Left ventricle myocardium inferior (tissue), 1 donor: ENCODE results near the gene DNAH3. TPM values are rescaled to one million over a fixed set of nuclear protein-coding genes. Genes with fewer than 3 reads are reported as not detected.

Experiments
- DNase-seq: peaks from one replicate; pipeline ENCODE4 v3.0.0-alpha.2; 2020
- H3K27ac ChIP-seq: fragments of 200-600 bp; replicated peaks from 2 replicates; pipeline ENCODE4 v1.8.0; 2021
- H3K27me3 ChIP-seq: fragments of 200-600 bp; 2 replicates; pipeline ENCODE4 v1.8.0; 2021; ENCODE audit warnings: low read depth
- H3K36me3 ChIP-seq: fragments of 200-600 bp; 2 replicates; pipeline ENCODE4 v1.8.0; 2021
- H3K4me1 ChIP-seq: fragments of 200-600 bp; 2 replicates; pipeline ENCODE4 v1.8.0; 2021
- H3K4me3 ChIP-seq: fragments of 200-600 bp; 2 replicates; pipeline ENCODE4 v1.8.0; 2021; ENCODE audit warnings: mild to moderate bottlenecking, moderate library complexity
- H3K9me3 ChIP-seq: fragments of 200-600 bp; replicated peaks from 2 replicates; pipeline ENCODE4 v1.8.0; 2021
- intact Hi-C: fragments of 100-400 bp; cut with micrococcal nuclease; formaldehyde crosslinking; loops from one replicate; pipeline ENCODE4 v1.11.0; 2022
- total RNA-seq: library from RNA; stranded (reverse); fragmentation: NEBNext Ultra II Directional; extraction: Animal tissue kit (Norgen Biotek cat#: 25700); gene quantifications from one replicate; pipeline ENCODE4 v1.2.1, GENCODE V29; 2021
- TF ChIP-seq, protein P1 (sequence below): fragments of 200-600 bp; IDR thresholded peaks from 2 replicates; pipeline ENCODE4 v1.8.0; 2021; ENCODE audit warnings: antibody characterized with exemption, mild to moderate bottlenecking, borderline replicate concordance
- donor health status: DM: no; HTN: yes; CAD: no; lungs with severe emphysema.

DNAH3 gene
- total RNA-seq, 1 donor from 2014 or later, result 1.8 TPM

DNA sequence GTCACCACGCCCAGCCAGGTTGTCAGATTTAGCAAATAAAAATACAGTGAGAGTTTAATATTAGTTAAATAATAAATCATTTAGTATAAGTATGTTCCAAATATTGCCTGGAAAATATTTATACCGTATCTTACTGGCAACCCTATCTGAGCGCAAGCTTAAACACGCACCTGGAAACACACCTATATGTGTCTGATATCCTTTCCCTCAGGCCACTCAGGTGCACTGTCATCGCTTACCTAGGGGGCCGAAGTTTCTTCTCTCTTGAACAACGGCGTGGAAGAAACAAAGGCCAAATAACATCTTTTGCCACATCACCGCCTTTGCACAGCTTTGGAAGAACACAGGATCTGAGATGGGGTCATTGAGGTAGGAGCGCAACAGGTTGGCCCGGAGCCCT lies 196.1 kb downstream of the DNAH3 start:
- Histone ChIP-seq H3K27ac (no peak overlapping the region), H3K27me3 (no peaks in the 10 kb centered on the region), H3K36me3 (no peaks in the 10 kb centered on the region), H3K4me1 (no peaks in the 10 kb centered on the region), H3K4me3 (no peak overlapping the region), H3K9me3 (no peaks in the 10 kb centered on the region)
- TF ChIP-seq, protein P1, sequence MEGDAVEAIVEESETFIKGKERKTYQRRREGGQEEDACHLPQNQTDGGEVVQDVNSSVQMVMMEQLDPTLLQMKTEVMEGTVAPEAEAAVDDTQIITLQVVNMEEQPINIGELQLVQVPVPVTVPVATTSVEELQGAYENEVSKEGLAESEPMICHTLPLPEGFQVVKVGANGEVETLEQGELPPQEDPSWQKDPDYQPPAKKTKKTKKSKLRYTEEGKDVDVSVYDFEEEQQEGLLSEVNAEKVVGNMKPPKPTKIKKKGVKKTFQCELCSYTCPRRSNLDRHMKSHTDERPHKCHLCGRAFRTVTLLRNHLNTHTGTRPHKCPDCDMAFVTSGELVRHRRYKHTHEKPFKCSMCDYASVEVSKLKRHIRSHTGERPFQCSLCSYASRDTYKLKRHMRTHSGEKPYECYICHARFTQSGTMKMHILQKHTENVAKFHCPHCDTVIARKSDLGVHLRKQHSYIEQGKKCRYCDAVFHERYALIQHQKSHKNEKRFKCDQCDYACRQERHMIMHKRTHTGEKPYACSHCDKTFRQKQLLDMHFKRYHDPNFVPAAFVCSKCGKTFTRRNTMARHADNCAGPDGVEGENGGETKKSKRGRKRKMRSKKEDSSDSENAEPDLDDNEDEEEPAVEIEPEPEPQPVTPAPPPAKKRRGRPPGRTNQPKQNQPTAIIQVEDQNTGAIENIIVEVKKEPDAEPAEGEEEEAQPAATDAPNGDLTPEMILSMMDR, result no peak
- intact Hi-C loops, result no loop called here
- DNase-seq, result no peak

DNA sequence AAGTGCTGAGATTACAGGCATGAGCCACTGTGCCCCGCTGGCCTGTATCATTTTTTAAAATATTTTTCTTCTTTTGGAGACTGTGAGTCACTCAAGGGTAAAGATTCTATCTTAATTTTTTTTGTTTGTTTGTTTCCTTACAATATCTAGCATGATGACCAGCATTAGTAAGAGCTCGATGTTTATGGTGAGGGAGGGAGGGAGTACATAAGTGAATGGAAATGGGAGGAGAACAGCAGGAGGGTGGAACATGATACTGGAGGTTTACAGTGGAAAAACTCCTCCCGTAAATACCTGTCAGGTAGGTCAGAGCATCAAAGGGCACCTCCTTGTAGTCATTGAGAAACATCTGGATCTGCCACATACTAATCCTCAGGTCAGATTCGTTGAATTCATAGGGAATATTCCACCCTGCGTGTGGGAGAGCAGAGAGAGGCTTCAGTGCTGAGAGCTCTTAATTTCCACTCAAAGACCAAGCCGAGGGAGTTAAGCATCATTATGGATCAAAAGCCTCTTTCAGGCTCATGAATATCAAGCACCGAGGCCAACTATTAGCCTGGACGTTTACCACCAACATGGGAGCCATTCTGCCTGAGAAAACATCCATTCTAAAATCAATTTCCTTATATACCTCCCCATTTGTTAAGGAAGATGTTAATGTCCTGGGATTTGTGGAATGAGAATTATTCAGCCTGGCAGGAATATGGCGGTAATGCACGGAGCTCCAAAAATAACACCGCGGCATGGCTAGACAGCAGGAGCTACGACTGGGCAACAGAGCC lies 198.3 kb downstream of the DNAH3 start:
- no peaks in the 10 kb centered on the region for H3K9me3 ChIP-seq
- H3K27ac ChIP-seq, result no peak overlapping the region
- H3K27me3 ChIP-seq, result no peaks in the 10 kb centered on the region
- DNase-seq, result no peak
- no peak overlapping the region for H3K4me3 ChIP-seq
- H3K36me3 ChIP-seq, result no peaks in the 10 kb centered on the region
- TF ChIP-seq, protein P1, result no peak
- intact Hi-C loops, result no loop called here
- no peaks in the 10 kb centered on the region for H3K4me1 ChIP-seq

DNA sequence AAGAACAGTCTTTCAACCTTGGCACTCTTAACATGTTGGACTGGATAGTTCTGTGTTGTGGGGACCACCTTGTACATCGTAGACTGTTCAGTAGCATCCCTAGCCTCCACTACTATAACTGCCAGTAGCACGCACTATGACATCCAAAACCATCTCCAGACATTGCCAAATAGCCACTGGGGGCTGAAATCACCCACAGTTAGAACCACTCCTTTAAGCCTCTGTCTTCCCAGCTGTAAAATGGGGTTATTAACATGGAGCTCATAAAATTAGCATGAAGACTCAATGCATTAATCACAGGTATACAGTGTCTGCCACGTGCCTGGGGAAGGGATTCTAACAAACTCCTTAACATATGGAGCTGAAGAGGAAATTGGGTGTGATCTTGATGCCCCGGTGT lies 200.4 kb downstream of the DNAH3 start:
- Histone ChIP-seq H3K4me1 (no peaks in the 10 kb centered on the region), H3K9me3 (no peaks in the 10 kb centered on the region), H3K27ac (no peak overlapping the region), H3K27me3 (no peaks in the 10 kb centered on the region), H3K4me3 (no peak overlapping the region), H3K36me3 (no peaks in the 10 kb centered on the region)
- DNase-seq, result no peak
- TF ChIP-seq, protein P1, result no peak
- intact Hi-C loops, result no loop called here

DNA sequence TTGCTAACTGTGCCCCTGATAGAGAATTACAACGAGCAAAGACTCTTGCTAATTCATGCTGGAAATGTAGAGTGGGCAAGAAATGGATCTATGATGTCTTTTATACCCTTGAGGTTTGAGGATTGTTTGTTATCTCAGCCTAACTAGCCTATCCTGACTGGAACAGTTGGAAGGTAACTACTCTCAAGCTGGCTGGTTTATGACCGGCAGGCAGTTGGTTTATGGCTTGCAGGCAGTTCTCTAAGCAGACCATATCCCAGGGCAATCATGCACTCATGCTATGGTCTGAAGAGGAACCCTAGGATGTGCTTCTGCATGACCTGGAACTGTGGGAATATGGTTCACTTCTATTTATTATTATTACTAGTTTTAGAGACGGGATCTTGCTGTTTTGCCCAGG lies 201.0 kb downstream of the DNAH3 start:
- Histone ChIP-seq H3K4me3 (no peak overlapping the region), H3K27me3 (no peaks in the 10 kb centered on the region), H3K4me1 (no peaks in the 10 kb centered on the region), H3K36me3 (no peaks in the 10 kb centered on the region), H3K9me3 (no peaks in the 10 kb centered on the region), H3K27ac (no peak overlapping the region)
- no peak for DNase-seq
- TF ChIP-seq, protein P1, result no peak
- intact Hi-C loops, result no loop called here

DNA sequence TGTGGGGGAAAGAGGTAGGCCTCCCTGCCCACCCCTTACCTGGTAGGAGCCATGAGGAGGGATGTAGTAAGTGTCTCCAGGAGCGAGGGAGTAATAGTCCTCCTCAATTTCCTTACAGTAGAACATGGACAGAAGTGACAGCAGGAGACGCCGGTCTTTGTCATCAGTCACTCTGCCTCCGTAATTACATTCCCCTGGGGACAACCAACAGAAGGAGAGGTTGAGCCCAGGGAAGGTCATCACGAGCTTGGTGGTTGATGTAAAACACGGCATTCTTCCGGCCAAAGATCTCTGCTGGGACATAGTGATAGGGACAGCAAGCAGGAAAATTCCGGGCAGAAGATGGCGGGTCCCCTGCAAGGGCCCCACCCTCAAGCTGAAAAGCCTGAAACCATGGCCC lies 202.2 kb downstream of the DNAH3 start:
- TF ChIP-seq, protein P1, result no peak
- DNase-seq, result no peak
- Histone ChIP-seq H3K4me3 (no peak overlapping the region), H3K4me1 (no peaks in the 10 kb centered on the region), H3K27me3 (no peaks in the 10 kb centered on the region), H3K36me3 (no peaks in the 10 kb centered on the region), H3K27ac (no peak overlapping the region), H3K9me3 (no peaks in the 10 kb centered on the region)
- intact Hi-C loops, result no loop called here
